ENCODE data around the gene BCOR. TPM values are rescaled to one million over a fixed set of nuclear protein-coding genes. Genes with fewer than 3 reads are reported as not detected.

The BCOR gene
- total and polyA plus RNA-seq, 2 experiments from 2014 or later: 9.1 to 17.6 TPM

DNA sequence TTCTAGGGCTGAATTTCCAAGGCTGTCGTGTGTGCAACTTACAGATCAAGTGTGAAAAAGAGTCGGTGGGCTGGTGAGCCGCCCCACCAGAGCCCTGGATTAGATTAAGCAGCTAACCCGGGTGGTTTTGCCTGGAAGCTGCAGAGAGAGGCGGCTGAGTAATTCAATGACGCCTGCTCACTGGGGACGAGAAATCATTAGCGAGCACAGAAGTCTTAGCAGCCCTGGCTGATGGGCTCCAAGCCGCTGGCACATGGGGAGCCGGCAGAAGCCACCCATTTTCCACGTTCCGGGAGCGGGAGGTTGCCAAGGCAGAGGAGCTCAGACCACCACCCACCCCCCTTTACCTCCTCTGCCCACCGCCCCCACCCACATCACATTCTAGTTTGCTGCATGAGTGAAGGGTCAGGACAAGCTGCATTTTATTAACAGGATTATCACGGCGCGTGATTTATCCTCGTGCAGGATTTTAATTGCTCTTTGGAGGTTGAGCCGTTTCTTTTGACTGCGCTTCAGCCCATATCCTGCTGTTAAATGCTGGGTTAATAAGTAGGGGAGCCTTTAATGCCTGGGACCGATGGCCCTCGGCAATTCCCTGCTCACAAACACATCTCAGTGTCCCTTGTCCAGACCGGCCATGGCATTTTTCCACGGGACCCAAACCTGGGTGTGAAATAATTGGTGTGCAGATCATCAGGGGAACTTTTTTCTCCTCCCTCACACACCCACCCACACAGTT, 19.1 kb downstream of the BCOR start:
- DNase-seq: peak; percentile 45
- in situ Hi-C loops (cut with MboI): no loop called here
- 24 to 26% methylated on average over 22 to 24 of the region's 24 CpGs for WGBS, 2 experiments (ENCODE audit: low coverage in 1 of 2, low lambda C conversion rate in 2 of 2, missing lambda C conversion rate in 2 of 2)

GRCh38 chrX:40077906-40078305, 19.9 kb downstream of the BCOR start:
- H2AFZ ChIP-seq: no peak overlapping the region
- H3F3A ChIP-seq (ENCODE audit: insufficient read depth): no peaks in the 10 kb centered on the region
- in situ Hi-C loops (cut with MboI): no loop called here
- no peak overlapping the region for H3K9ac ChIP-seq
- DNase-seq: no peak
- 80 to 91% methylated on average over 3 to 7 of the region's 7 CpGs for WGBS, 2 experiments (ENCODE audit: low coverage in 1 of 2, low lambda C conversion rate in 2 of 2, missing lambda C conversion rate in 2 of 2)
- no peak overlapping the region for H3K4me3 ChIP-seq
- no peaks in the 10 kb centered on the region for H3K4me1 ChIP-seq (ENCODE audit: insufficient read depth)
- H3K36me3 ChIP-seq (ENCODE audit: low read depth): no peaks in the 10 kb centered on the region
- H3K79me2 ChIP-seq (ENCODE audit: insufficient read depth): peaks cover 45% of the 10 kb centered on the region
- no peaks in the 10 kb centered on the region for H3K9me2 ChIP-seq (ENCODE audit: insufficient read depth)
- TF ChIP-seq EZH2 (IDR thresholded peaks at IDR 0.05; ENCODE audit: insufficient read depth, poor library complexity, severe bottlenecking) (no peak), EZH2phosphoT487 (IDR thresholded peaks at IDR 0.05; ENCODE audit: insufficient read depth, low read depth) (no peak)
- no peaks in the 10 kb centered on the region for H3K9me3 ChIP-seq (ENCODE audit: low read depth)
- H3K27ac ChIP-seq: no peak overlapping the region
- no peak overlapping the region for H3K4me2 ChIP-seq (ENCODE audit: unreplicated experiment)
- H3K27me3 ChIP-seq (replicated peaks; ENCODE audit: insufficient read depth): no peaks in the 10 kb centered on the region
- H4K20me1 ChIP-seq (ENCODE audit: insufficient read depth): no peaks in the 10 kb centered on the region

More for the DNA sequence above, 19.1 kb downstream of the BCOR start:
- Histone ChIP-seq H3K4me2 (ENCODE audit: unreplicated experiment) (no peak overlapping the region), H3K27me3 (replicated peaks; ENCODE audit: insufficient read depth) (no peaks in the 10 kb centered on the region), H3K4me3 (no peak overlapping the region), H3K4me1 (ENCODE audit: insufficient read depth) (no peaks in the 10 kb centered on the region), H3K9me2 (ENCODE audit: insufficient read depth) (no peaks in the 10 kb centered on the region), H4K20me1 (ENCODE audit: insufficient read depth) (no peaks in the 10 kb centered on the region), H3F3A (ENCODE audit: insufficient read depth) (no peaks in the 10 kb centered on the region), H3K36me3 (ENCODE audit: low read depth) (no peaks in the 10 kb centered on the region), H3K79me2 (ENCODE audit: insufficient read depth) (peaks cover 53% of the 10 kb centered on the region), H3K9ac (no peak overlapping the region), H3K9me3 (ENCODE audit: low read depth) (no peaks in the 10 kb centered on the region), H3K27ac (no peak overlapping the region), H2AFZ (no peak overlapping the region)
- TF ChIP-seq EZH2 (IDR thresholded peaks at IDR 0.05; ENCODE audit: insufficient read depth, poor library complexity, severe bottlenecking) (no peak), EZH2phosphoT487 (IDR thresholded peaks at IDR 0.05; ENCODE audit: insufficient read depth, low read depth) (no peak)

- Histone ChIP-seq H3K4me2 (ENCODE audit: unreplicated experiment) (no peak overlapping the region), H3K27ac (no peak overlapping the region), H3K4me1 (ENCODE audit: insufficient read depth) (no peaks in the 10 kb centered on the region), H3K9ac (no peak overlapping the region), H3K36me3 (ENCODE audit: low read depth) (no peaks in the 10 kb centered on the region), H3K9me3 (ENCODE audit: low read depth) (no peaks in the 10 kb centered on the region), H3K4me3 (no peak overlapping the region), H3K27me3 (replicated peaks; ENCODE audit: insufficient read depth) (no peaks in the 10 kb centered on the region), H3K79me2 (ENCODE audit: insufficient read depth) (peaks cover 37% of the 10 kb centered on the region), H3F3A (ENCODE audit: insufficient read depth) (no peaks in the 10 kb centered on the region), H4K20me1 (ENCODE audit: insufficient read depth) (no peaks in the 10 kb centered on the region), H2AFZ (no peak overlapping the region), H3K9me2 (ENCODE audit: insufficient read depth) (no peaks in the 10 kb centered on the region)
- TF ChIP-seq EZH2phosphoT487 (IDR thresholded peaks at IDR 0.05; ENCODE audit: insufficient read depth, low read depth): no peak
- no peak for DNase-seq
- in situ Hi-C loops (cut with MboI): no loop called here
- WGBS, 2 experiments (ENCODE audit: low coverage in 1 of 2, low lambda C conversion rate in 2 of 2, missing lambda C conversion rate in 2 of 2): 87 to 89% methylated on average over 13 to 14 of the region's 14 CpGs
Measured at GRCh38 chrX:40076750-40077575, 20.8 kb downstream of the BCOR start.

- DNase-seq: no peak
- no peak overlapping the region for H3K4me3 ChIP-seq
- no peak overlapping the region for H3K4me2 ChIP-seq (ENCODE audit: unreplicated experiment)
- in situ Hi-C loops (cut with MboI): no loop called here
- no peaks in the 10 kb centered on the region for H4K20me1 ChIP-seq (ENCODE audit: insufficient read depth)
- no peak overlapping the region for H3K27ac ChIP-seq
- H3K4me1 ChIP-seq (ENCODE audit: insufficient read depth): no peaks in the 10 kb centered on the region
- no peak for TF ChIP-seq EZH2 (IDR thresholded peaks at IDR 0.05; ENCODE audit: insufficient read depth, poor library complexity, severe bottlenecking)
- TF ChIP-seq EZH2phosphoT487 (IDR thresholded peaks at IDR 0.05; ENCODE audit: insufficient read depth, low read depth): no peak
- H3K9me2 ChIP-seq (ENCODE audit: insufficient read depth): no peaks in the 10 kb centered on the region
- peaks cover 33% of the 10 kb centered on the region for H3K79me2 ChIP-seq (ENCODE audit: insufficient read depth)
- 96 to 98% methylated on average over 13 to 14 of the region's 14 CpGs for WGBS, 2 experiments (ENCODE audit: low coverage in 1 of 2, low lambda C conversion rate in 2 of 2, missing lambda C conversion rate in 2 of 2)
- no peaks in the 10 kb centered on the region for H3F3A ChIP-seq (ENCODE audit: insufficient read depth)
- no peaks in the 10 kb centered on the region for H3K9me3 ChIP-seq (ENCODE audit: low read depth)
- H3K9ac ChIP-seq: no peak overlapping the region
- H3K27me3 ChIP-seq (replicated peaks; ENCODE audit: insufficient read depth): no peaks in the 10 kb centered on the region
- peaks cover 6% of the 10 kb centered on the region; the same call in 1 of the 2 replicates for H3K36me3 ChIP-seq (ENCODE audit: low read depth)
- H2AFZ ChIP-seq: no peak overlapping the region
Measured at GRCh38 chrX:40074959-40075332, 22.8 kb downstream of the BCOR start.

Measured in GM23248 (cell line).